Uterus (tissue), 4 donors: Measurements from ENCODE around the gene ENKD1. TPM values are rescaled to one million over a fixed set of nuclear protein-coding genes. Genes with fewer than 3 reads are reported as not detected.

Experiments
- DNase-seq, 2 donors: peaks; one replicate each; pipeline ENCODE4 v3.0.0-alpha.2; 2019 to 2020
- H3K27ac ChIP-seq, 2 donors: fragments of 200-600 bp; sonication (generic); 1 replicate in 1 of 2; 2 replicates in 1 of 2; pipeline ENCODE4 v1.5.1; 2016 to 2018
- H3K27me3 ChIP-seq, 2 donors: fragments of 200-600 bp; sonication (generic); one replicate each; pipeline ENCODE4 v1.5.1; 2018 to 2019; ENCODE audit warnings: control low read depth in 1 of 2
- H3K36me3 ChIP-seq, 2 donors: fragments of 200-600 bp; sonication (generic); one replicate each; pipeline ENCODE4 v1.5.1; 2019; ENCODE audit warnings: control low read depth in 1 of 2
- H3K4me1 ChIP-seq, 2 donors: fragments of 200-600 bp; sonication (generic); one replicate each; pipeline ENCODE4 v1.5.1; 2018 to 2019; ENCODE audit warnings: control low read depth in 1 of 2
- H3K4me3 ChIP-seq, 2 donors: fragments of 200-600 bp; sonication (generic); 1 replicate in 1 of 2; 2 replicates in 1 of 2; pipeline ENCODE4 v1.5.1; 2018 to 2019; ENCODE audit warnings: mild to moderate bottlenecking in 1 of 2
- H3K9me3 ChIP-seq, 2 donors: fragments of 200-600 bp; sonication (generic); one replicate each; pipeline ENCODE4 v1.5.1; 2019; ENCODE audit warnings: control low read depth in 1 of 2
- POLR2A ChIP-seq, 2 donors: fragments of 450-650 bp; IDR thresholded peaks; one replicate each; pipeline ENCODE4 v1.6.1; 2016; ENCODE audit warnings: antibody characterized with exemption in 2 of 2, mild to moderate bottlenecking in 1 of 2, moderate library complexity in 1 of 2
- intact Hi-C: fragments of 100-400 bp; cut with DNase I; formaldehyde crosslinking; loops from one replicate; pipeline ENCODE4 v1.15.1; 2023; ENCODE audit warnings: low total_unique reads
- total RNA-seq, 4 donors: library from RNA; depleted of rRNA in 3 of 4; stranded (reverse); fragments of >200 nt in 3 of 4; gene quantifications; one replicate each; pipeline versions ENCODE4 v1.1.0 to v1.2.4, GENCODE V29; 2014 to 2023
- TF ChIP-seq, protein P1 (sequence below), 4 experiments: fragments of 200-600 bp in 2 of 4; fragments of 450-650 bp in 2 of 4; sonication (generic) in 2 of 4; IDR thresholded peaks; one replicate each; pipeline ENCODE4 v1.5.1; 2016 to 2019; ENCODE audit warnings: antibody characterized with exemption in 4 of 4, mild to moderate bottlenecking in 2 of 4, moderate library complexity in 1 of 4
- donor health status: DM: yes; HTN: yes; CAD: no.

The ENKD1 gene
- total RNA-seq, 4 donors from 2014 or later, result 4.1 to 22.4 (median 13.7) TPM

DNA sequence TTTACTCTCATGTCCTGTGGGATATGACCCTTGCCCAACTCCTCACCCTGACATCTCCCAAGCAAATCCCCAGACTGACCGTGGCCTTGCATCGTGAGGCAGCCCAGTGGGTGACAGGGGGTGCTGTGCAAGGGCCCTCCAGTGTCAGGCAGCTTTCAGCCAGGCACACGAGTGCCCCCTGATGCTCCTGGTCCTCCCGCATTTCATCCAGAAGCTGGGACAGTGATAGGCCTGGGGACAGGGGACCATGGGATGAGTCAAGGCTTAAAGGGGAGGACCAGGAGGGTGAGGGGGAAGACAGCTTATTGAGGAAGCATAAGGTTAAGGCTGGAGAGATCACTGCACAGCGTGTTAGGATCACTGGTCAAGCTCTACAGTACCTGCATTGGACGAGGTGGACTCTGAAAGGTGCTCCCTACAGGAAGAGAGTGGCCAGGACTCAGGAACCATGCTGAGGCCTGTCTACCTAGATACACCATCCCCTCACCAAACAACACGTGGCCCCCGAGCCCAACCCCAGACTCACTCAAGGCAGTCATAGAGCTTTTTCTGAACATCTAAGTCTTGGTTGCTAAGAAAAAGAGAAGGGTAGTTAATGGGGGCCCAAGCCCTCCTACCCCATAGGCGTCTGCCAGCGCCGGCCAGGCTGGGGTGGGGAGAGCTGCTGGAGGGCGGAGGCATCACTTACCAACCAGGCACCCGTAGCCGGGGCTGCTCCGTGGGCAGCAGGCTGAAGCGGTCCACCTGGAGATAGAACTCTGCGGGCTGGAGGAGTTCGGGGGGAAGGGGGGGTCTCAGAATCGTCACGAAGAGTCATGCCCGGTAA lies 7.5 kb downstream of the ENKD1 start:
- peaks cover 0 to 10% of the 10 kb centered on the region in 2 donors for H3K27me3 ChIP-seq
- no peaks in the 10 kb centered on the region for H3K36me3 ChIP-seq
- no peak for DNase-seq
- peak overlapping the region in 1 of 2 donors; percentile 94 for H3K27ac ChIP-seq
- peak overlapping the region; percentile 64 to 94 for H3K4me3 ChIP-seq
- intact Hi-C loops, result no loop called here
- peaks cover 0 to 18% of the 10 kb centered on the region in 2 donors for H3K4me1 ChIP-seq
- H3K9me3 ChIP-seq, result no peaks in the 10 kb centered on the region
- TF ChIP-seq, protein P1, sequence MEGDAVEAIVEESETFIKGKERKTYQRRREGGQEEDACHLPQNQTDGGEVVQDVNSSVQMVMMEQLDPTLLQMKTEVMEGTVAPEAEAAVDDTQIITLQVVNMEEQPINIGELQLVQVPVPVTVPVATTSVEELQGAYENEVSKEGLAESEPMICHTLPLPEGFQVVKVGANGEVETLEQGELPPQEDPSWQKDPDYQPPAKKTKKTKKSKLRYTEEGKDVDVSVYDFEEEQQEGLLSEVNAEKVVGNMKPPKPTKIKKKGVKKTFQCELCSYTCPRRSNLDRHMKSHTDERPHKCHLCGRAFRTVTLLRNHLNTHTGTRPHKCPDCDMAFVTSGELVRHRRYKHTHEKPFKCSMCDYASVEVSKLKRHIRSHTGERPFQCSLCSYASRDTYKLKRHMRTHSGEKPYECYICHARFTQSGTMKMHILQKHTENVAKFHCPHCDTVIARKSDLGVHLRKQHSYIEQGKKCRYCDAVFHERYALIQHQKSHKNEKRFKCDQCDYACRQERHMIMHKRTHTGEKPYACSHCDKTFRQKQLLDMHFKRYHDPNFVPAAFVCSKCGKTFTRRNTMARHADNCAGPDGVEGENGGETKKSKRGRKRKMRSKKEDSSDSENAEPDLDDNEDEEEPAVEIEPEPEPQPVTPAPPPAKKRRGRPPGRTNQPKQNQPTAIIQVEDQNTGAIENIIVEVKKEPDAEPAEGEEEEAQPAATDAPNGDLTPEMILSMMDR (IDR thresholded peaks at IDR 0.05), result no peak
- no peak for TF ChIP-seq POLR2A (IDR thresholded peaks at IDR 0.05)

DNA sequence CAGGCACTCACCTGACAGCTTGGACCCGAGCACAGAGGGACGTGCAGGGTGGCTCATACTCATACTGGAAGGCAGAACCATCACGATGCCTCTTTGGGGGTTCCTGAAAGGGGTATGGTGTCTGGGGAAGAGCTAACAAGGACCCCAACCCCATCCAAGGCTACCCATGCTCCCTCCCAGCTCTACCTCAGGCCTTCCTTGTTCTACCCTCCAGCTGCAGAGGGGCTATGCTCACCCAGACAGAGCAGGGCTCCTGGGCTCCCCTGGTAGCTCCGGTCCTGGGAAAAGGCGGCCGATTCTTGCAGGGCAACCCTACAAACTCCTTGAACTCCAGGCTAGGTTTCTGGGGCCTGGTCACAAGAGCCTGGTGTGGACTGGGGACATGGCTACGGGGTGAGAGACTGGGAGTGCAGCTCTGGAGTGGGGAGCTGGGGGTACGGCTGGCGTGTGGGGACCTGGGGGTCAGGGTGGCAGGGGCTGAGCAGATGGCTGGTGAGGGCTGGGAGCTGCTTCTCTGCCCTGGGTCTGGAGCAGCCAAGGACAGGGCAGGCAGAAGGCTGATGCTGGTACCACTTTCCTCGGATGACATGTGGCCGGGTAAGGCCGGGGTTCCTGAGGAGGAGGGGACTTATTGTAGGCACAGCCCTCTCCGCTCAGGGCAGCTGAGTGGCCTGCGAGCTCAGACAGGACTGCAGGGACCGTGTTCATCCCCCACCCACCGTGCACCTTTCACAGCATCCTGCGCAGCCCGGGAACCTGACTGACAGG lies 8.6 kb downstream of the ENKD1 start:
- DNase-seq, result no peak
- H3K27me3 ChIP-seq, result peaks cover 9 to 15% of the 10 kb centered on the region in 2 donors
- no peak overlapping the region for H3K27ac ChIP-seq
- H3K4me3 ChIP-seq, result no peak overlapping the region
- intact Hi-C loops, result no loop called here
- H3K36me3 ChIP-seq, result no peaks in the 10 kb centered on the region
- no peak for TF ChIP-seq POLR2A (IDR thresholded peaks at IDR 0.05)
- TF ChIP-seq, protein P1 (IDR thresholded peaks at IDR 0.05), result no peak
- H3K4me1 ChIP-seq, result peaks cover 0 to 25% of the 10 kb centered on the region in 2 donors
- H3K9me3 ChIP-seq, result no peaks in the 10 kb centered on the region

GRCh38 chr16:67657017-67657608 lies 9.4 kb downstream of the ENKD1 start:
- no peaks in the 10 kb centered on the region for H3K9me3 ChIP-seq
- no peaks in the 10 kb centered on the region for H3K36me3 ChIP-seq
- no peak for DNase-seq
- TF ChIP-seq POLR2A (IDR thresholded peaks at IDR 0.05), result no peak
- TF ChIP-seq, protein P1 (IDR thresholded peaks at IDR 0.05), result no peak
- peaks cover 0 to 31% of the 10 kb centered on the region in 2 donors for H3K4me1 ChIP-seq
- no peak overlapping the region for H3K27ac ChIP-seq
- H3K4me3 ChIP-seq, result no peak overlapping the region
- peaks cover 13 to 15% of the 10 kb centered on the region in 2 donors for H3K27me3 ChIP-seq
- intact Hi-C loops, result no loop called here

- intact Hi-C loops, result no loop called here
Measured at GRCh38 chr16:67656344-67657016, 10.1 kb downstream of the ENKD1 start.

More at GRCh38 chr16:67656344-67657016, 10.1 kb downstream of the ENKD1 start:
- DNase-seq, result no peak
- no peaks in the 10 kb centered on the region for H3K9me3 ChIP-seq
- no peak overlapping the region for H3K4me3 ChIP-seq
- H3K27ac ChIP-seq, result no peak overlapping the region
- H3K4me1 ChIP-seq, result peaks cover 0 to 27% of the 10 kb centered on the region in 2 donors
- H3K36me3 ChIP-seq, result no peaks in the 10 kb centered on the region
- TF ChIP-seq POLR2A (IDR thresholded peaks at IDR 0.05), result no peak
- TF ChIP-seq, protein P1 (IDR thresholded peaks at IDR 0.05), result no peak
- H3K27me3 ChIP-seq, result peaks cover 17 to 19% of the 10 kb centered on the region in 2 donors
